Measurements from ENCODE around the gene TRPT1. TPM values are rescaled to one million over a fixed set of nuclear protein-coding genes. Genes with fewer than 3 reads are reported as not detected.

TRPT1 gene
- total and polyA plus RNA-seq, 2 donors from 2014 or later, result 39.2 to 103 TPM

DNA sequence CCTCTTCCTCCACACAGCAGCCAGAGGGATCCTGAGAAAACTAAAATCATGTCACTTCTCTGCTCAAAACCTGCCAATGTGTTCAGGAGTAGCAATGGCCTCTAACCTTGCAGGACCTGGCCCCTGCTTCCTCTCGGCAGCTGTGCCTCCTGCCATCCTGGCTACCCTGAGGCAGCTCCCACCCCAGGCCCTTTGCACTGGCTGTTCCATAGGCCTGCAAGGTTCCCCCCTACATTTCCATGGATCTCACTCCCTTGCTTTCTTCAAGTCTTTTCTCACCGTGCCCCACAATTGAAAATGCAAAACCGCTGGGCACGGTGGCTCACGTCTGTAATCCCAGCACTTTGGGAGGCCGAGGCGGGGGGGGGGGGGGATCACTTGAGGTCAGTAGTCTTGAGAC lies 42.1 kb downstream of the TRPT1 start:
- no peak for DNase-seq
- H3K27me3 ChIP-seq (ENCODE audit: control insufficient read depth, insufficient read depth, low read length), result no peaks in the 10 kb centered on the region
- peak overlapping the region in 1 of 2 donors; percentile 41 for H3K27ac ChIP-seq (ENCODE audit: low read depth in 2 of 2, low read length in 2 of 2)
- no peak overlapping the region for H3K9ac ChIP-seq (ENCODE audit: low read length in 3 of 3)
- no peak for FAIRE-seq
- H3K4me1 ChIP-seq (ENCODE audit: control insufficient read depth in 2 of 3, insufficient read depth in 2 of 3, low read depth in 1 of 3, low read length in 3 of 3), result peaks cover 0 to 23% (median 16%) of the 10 kb centered on the region in 3 donors
- no peaks in the 10 kb centered on the region for H3K36me3 ChIP-seq (ENCODE audit: control insufficient read depth in 2 of 3, insufficient read depth in 3 of 3, low read length in 3 of 3)
- no peak overlapping the region for H3K4me3 ChIP-seq (ENCODE audit: low read length in 3 of 3)
- intact Hi-C loops (cut with DNase I), result no loop called here
- H3K9me3 ChIP-seq (ENCODE audit: control insufficient read depth in 2 of 3, insufficient read depth in 1 of 3, low read length in 3 of 3), result no peaks in the 10 kb centered on the region
- no peak for TF ChIP-seq CTCF (IDR thresholded peaks at IDR 0.05; ENCODE audit: borderline replicate concordance, extremely low read depth, insufficient read depth)

GRCh38 chr11:64181506-64182411 lies 44.2 kb downstream of the TRPT1 start:
- no peak for FAIRE-seq
- Histone ChIP-seq H3K27ac (ENCODE audit: low read depth in 2 of 2, low read length in 2 of 2) (peak overlapping the region; percentile 45 to 80), H3K36me3 (ENCODE audit: control insufficient read depth in 2 of 3, insufficient read depth in 3 of 3, low read length in 3 of 3) (no peaks in the 10 kb centered on the region), H3K9me3 (ENCODE audit: control insufficient read depth in 2 of 3, insufficient read depth in 1 of 3, low read length in 3 of 3) (no peaks in the 10 kb centered on the region), H3K4me1 (ENCODE audit: control insufficient read depth in 2 of 3, insufficient read depth in 2 of 3, low read depth in 1 of 3, low read length in 3 of 3) (peaks cover 0 to 23% (median 16%) of the 10 kb centered on the region in 3 donors), H3K4me3 (ENCODE audit: low read length in 3 of 3) (peak overlapping the region in 1 of 3 donors; percentile 28), H3K27me3 (ENCODE audit: control insufficient read depth, insufficient read depth, low read length) (no peaks in the 10 kb centered on the region), H3K9ac (ENCODE audit: low read length in 3 of 3) (peak overlapping the region in 1 of 3 donors; percentile 49)
- intact Hi-C loops (cut with DNase I), result no loop called here
- peak; percentile 85 to 97 (median 91) for DNase-seq
- no peak for TF ChIP-seq CTCF (IDR thresholded peaks at IDR 0.05; ENCODE audit: borderline replicate concordance, extremely low read depth, insufficient read depth)

GRCh38 chr11:64180891-64181290 lies 45.1 kb downstream of the TRPT1 start:
- TF ChIP-seq CTCF (IDR thresholded peaks at IDR 0.05; ENCODE audit: borderline replicate concordance, extremely low read depth, insufficient read depth), result no peak
- H3K9ac ChIP-seq (ENCODE audit: low read length in 3 of 3), result no peak overlapping the region
- no peak overlapping the region for H3K4me3 ChIP-seq (ENCODE audit: low read length in 3 of 3)
- H3K36me3 ChIP-seq (ENCODE audit: control insufficient read depth in 2 of 3, insufficient read depth in 3 of 3, low read length in 3 of 3), result no peaks in the 10 kb centered on the region
- intact Hi-C loops (cut with DNase I), result no loop called here
- H3K27ac ChIP-seq (ENCODE audit: low read depth in 2 of 2, low read length in 2 of 2), result no peak overlapping the region
- peaks cover 0 to 23% (median 16%) of the 10 kb centered on the region in 3 donors for H3K4me1 ChIP-seq (ENCODE audit: control insufficient read depth in 2 of 3, insufficient read depth in 2 of 3, low read depth in 1 of 3, low read length in 3 of 3)
- H3K27me3 ChIP-seq (ENCODE audit: control insufficient read depth, insufficient read depth, low read length), result no peaks in the 10 kb centered on the region
- no peak for FAIRE-seq
- H3K9me3 ChIP-seq (ENCODE audit: control insufficient read depth in 2 of 3, insufficient read depth in 1 of 3, low read length in 3 of 3), result no peaks in the 10 kb centered on the region
- DNase-seq, result no peak
